Anterior cingulate cortex (tissue), 58 donors: ENCODE data around the gene MAPK6.
"Not testable (repeated sequence)": the region's sequence is repeated elsewhere in the genome, so short reads cannot be mapped to it uniquely, and the experiment has no call there.

Experiments
- DNase-seq, 58 donors: peaks; one replicate each; lab custom pipeline; 2025; lab: John Stamatoyannopoulos, UW

MAPK6 gene

GRCh38 chr15:52039925-52040781 is 21.1 kb downstream of the MAPK6 start:
- peak in 27 of 58 donors; percentile 1 to 64 (median 17) for DNase-seq

- DNase-seq = peak in 2 of 58 donors; percentile 6 to 21
Observed at GRCh38 chr15:52042051-52042851, 23.2 kb downstream of the MAPK6 start.

- DNase-seq = not testable (repeated sequence)
Observed at GRCh38 chr15:52045795-52046298, 26.8 kb downstream of the MAPK6 start.

GRCh38 chr15:52046552-52046951 is 27.5 kb downstream of the MAPK6 start:
- DNase-seq = peak in 10 of 58 donors; percentile 1 to 21 (median 9)

GRCh38 chr15:52050416-52050815 is 31.4 kb downstream of the MAPK6 start:
- no peak for DNase-seq

GRCh38 chr15:52052066-52052935 is 33.3 kb downstream of the MAPK6 start:
- DNase-seq = no peak

GRCh38 chr15:52054381-52054780 is 35.4 kb downstream of the MAPK6 start:
- no peak for DNase-seq

- not testable (repeated sequence) for DNase-seq
Observed at GRCh38 chr15:52054858-52055257, 35.8 kb downstream of the MAPK6 start.

- DNase-seq = no peak
Observed at GRCh38 chr15:52056001-52056400, 37.0 kb downstream of the MAPK6 start.

GRCh38 chr15:52056496-52056895 is 37.5 kb downstream of the MAPK6 start:
- no peak for DNase-seq

GRCh38 chr15:52057996-52058395 is 39.0 kb downstream of the MAPK6 start:
- no peak for DNase-seq

GRCh38 chr15:52060501-52060900 is 41.5 kb downstream of the MAPK6 start:
- no peak for DNase-seq

- DNase-seq = no peak
Observed at GRCh38 chr15:52066842-52067544, 48.0 kb downstream of the MAPK6 start.

GRCh38 chr15:52067545-52067926 is 48.5 kb downstream of the MAPK6 start:
- DNase-seq = no peak

GRCh38 chr15:52068004-52068615 is 49.1 kb downstream of the MAPK6 start:
- no peak for DNase-seq

- no peak for DNase-seq
Observed at GRCh38 chr15:52069559-52069958, 50.5 kb downstream of the MAPK6 start.

- DNase-seq = peak in 1 of 58 donors; percentile 7
Observed at GRCh38 chr15:52071570-52071969, 52.6 kb downstream of the MAPK6 start.

- no peak for DNase-seq
Observed at GRCh38 chr15:52076889-52077781, 58.1 kb downstream of the MAPK6 start.
